OCI-LY7 (cell line): Measurements from ENCODE around the gene MVB12B. TPM values are rescaled to one million over a fixed set of nuclear protein-coding genes. Genes with fewer than 3 reads are reported as not detected.
A peak's percentile ranks its signal among the peaks of the same experiment; 100 is the strongest.
"Not testable (repeated sequence)": the region's sequence is repeated elsewhere in the genome, so short reads cannot be mapped to it uniquely, and the experiment has no call there.

Source experiments
- BruUV-seq: library from RNA; stranded (reverse); fragments of 400-500 nt; replicated peaks from 2 replicates; lab custom pipeline; 2021; lab: Mats Ljungman, UMichigan
- CTCF ChIA-PET: fragments of 300-600 bp; sonication (Branson Sonifier 250); formaldehyde crosslinking; loops from one replicate; lab custom pipeline; 2022; ENCODE audit warnings: antibody characterized with exemption; ENCODE audit not compliant: unreplicated experiment; lab: Charles Lee
- POLR2A ChIA-PET: fragments of 300-600 bp; sonication (Branson Sonifier 250); formaldehyde crosslinking; loops from one replicate; lab custom pipeline; 2022; ENCODE audit warnings: antibody characterized with exemption; lab: Charles Lee
- DNase-seq: peaks from one replicate; pipeline ENCODE4 v3.0.0-alpha.2; 2015; ENCODE audit warnings: low spot score
- H2AFZ ChIP-seq: fragments of 200-600 bp; sonication (generic), shearing (Covaris generic); 2 replicates; pipeline ENCODE4 v1.6.1; 2014; ENCODE audit warnings: mild to moderate bottlenecking, antibody characterized with exemption, low read length, moderate library complexity
- H3K27ac ChIP-seq: fragments of 200-600 bp; sonication (generic); 2 replicates; pipeline ENCODE4 v1.5.1; 2014; ENCODE audit warnings: mixed run types, low read depth, mild to moderate bottlenecking, moderate library complexity, low read length, inconsistent platforms; ENCODE audit not compliant: poor library complexity, severe bottlenecking
- H3K36me3 ChIP-seq: fragments of 200-600 bp; sonication (generic); 2 replicates; pipeline ENCODE4 v1.6.1; 2014; ENCODE audit warnings: mild to moderate bottlenecking, antibody characterized with exemption, low read length, moderate library complexity, mixed read lengths; ENCODE audit not compliant: insufficient read depth
- H3K4me1 ChIP-seq: fragments of 200-600 bp; sonication (generic); 2 replicates; pipeline ENCODE4 v1.5.1; 2014; ENCODE audit warnings: mild to moderate bottlenecking, low read length; ENCODE audit not compliant: insufficient read depth, poor library complexity, severe bottlenecking
- H3K4me2 ChIP-seq: fragments of 200-600 bp; sonication (generic); 2 replicates; pipeline ENCODE4 v1.6.1; 2014; ENCODE audit warnings: mild to moderate bottlenecking, low read length
- H3K4me3 ChIP-seq: fragments of 200-600 bp; sonication (generic); 2 replicates; pipeline ENCODE4 v1.5.1; 2014; ENCODE audit warnings: mild to moderate bottlenecking, low read depth, low read length; ENCODE audit not compliant: poor library complexity, severe bottlenecking
- H3K79me2 ChIP-seq: fragments of 200-600 bp; sonication (generic); 2 replicates; pipeline ENCODE4 v1.6.1; 2016; ENCODE audit warnings: low read depth, mild to moderate bottlenecking, low read length, moderate library complexity, mixed read lengths; ENCODE audit not compliant: insufficient read depth
- H3K9me2 ChIP-seq: fragments of 200-600 bp; sonication (generic); 2 replicates; pipeline ENCODE4 v1.6.1; 2016; ENCODE audit warnings: mild to moderate bottlenecking, low read length, mixed read lengths; ENCODE audit not compliant: insufficient read depth
- H3K9me3 ChIP-seq: fragments of 200-600 bp; sonication (generic); 2 replicates; pipeline ENCODE4 v1.6.1; 2014; ENCODE audit warnings: mild to moderate bottlenecking, mixed run types, low read length, mixed read lengths
- H4K20me1 ChIP-seq: fragments of 200-600 bp; sonication (generic); 2 replicates; pipeline ENCODE4 v1.6.1; 2014; ENCODE audit warnings: mild to moderate bottlenecking, antibody characterized with exemption, low read length, moderate library complexity, mixed read lengths; ENCODE audit not compliant: insufficient read depth
- CTCF ChIP-seq: fragments of 200-600 bp; sonication (generic); conservative IDR thresholded peaks from 2 replicates; pipeline ENCODE4 v1.5.1; 2014; ENCODE audit warnings: mild to moderate bottlenecking, antibody characterized with exemption, low read length, moderate library complexity, mixed read lengths
- EZH2phosphoT487 ChIP-seq: fragments of 200-600 bp; sonication (generic); IDR thresholded peaks from 2 replicates; pipeline ENCODE4 v1.6.1; 2018; ENCODE audit warnings: low read depth, borderline replicate concordance, mild to moderate bottlenecking, mixed run types, antibody characterized with exemption, low read length, moderate library complexity, mixed read lengths
- intact Hi-C: fragments of 100-400 bp; cut with micrococcal nuclease; formaldehyde crosslinking; loops from one replicate; pipeline ENCODE4 v1.10.0; 2022; ENCODE audit not compliant: unreplicated experiment
- total RNA-seq, 2 experiments: library from RNA; depleted of rRNA in 1 of 2; stranded (reverse); fragments of >200 nt in 1 of 2; shearing (Covaris generic) in 1 of 2; gene quantifications; 2 replicates each; pipeline ENCODE4 v1.2.3, GENCODE V29; 2014 to 2022

The MVB12B gene
- total RNA-seq, 2 experiments from 2014 or later: 1.3 TPM; not detected in 1

- H3K9me2 ChIP-seq: no peaks in the 10 kb centered on the region
Measured at GRCh38 chr9:126536841-126537465, 210.3 kb downstream of the MVB12B start.

GRCh38 chr9:126538550-126538949 is 211.9 kb downstream of the MVB12B start:
- ChIA-PET POLR2A (no interaction called here), CTCF (interaction anchor here (1.0 kb wide), 1 partner anchor 12 kb away, joined by 3 read pairs; no protein-coding TSS in a partner anchor)
- Histone ChIP-seq H3K4me1 (peaks cover 37% of the 10 kb centered on the region), H2AFZ (0 out of 2 replicates have a peak overlapping the region, but pooled peaks have one; percentile 23), H3K4me3 (no peak overlapping the region), H3K9me2 (no peaks in the 10 kb centered on the region), H3K36me3 (no peaks in the 10 kb centered on the region), H3K4me2 (no peak overlapping the region), H3K9me3 (no peaks in the 10 kb centered on the region), H3K27ac (no peak overlapping the region), H4K20me1 (no peaks in the 10 kb centered on the region; the same call in 1 of the 2 replicates), H3K79me2 (no peaks in the 10 kb centered on the region)
- BruUV-seq: no TSS peak
- DNase-seq: no peak
- TF ChIP-seq CTCF: no peak
- no peak for TF ChIP-seq EZH2phosphoT487
- intact Hi-C loops: no loop called here

More at GRCh38 chr9:126536841-126537465, 210.3 kb downstream of the MVB12B start:
- no peaks in the 10 kb centered on the region for H3K36me3 ChIP-seq
- peaks cover 53% of the 10 kb centered on the region for H3K4me1 ChIP-seq
- H3K27ac ChIP-seq: no peak overlapping the region
- no peaks in the 10 kb centered on the region; the same call in 1 of the 2 replicates for H4K20me1 ChIP-seq
- no peak overlapping the region for H3K4me3 ChIP-seq
- no peak overlapping the region for H3K4me2 ChIP-seq
- TF ChIP-seq CTCF: no peak
- no peak for TF ChIP-seq EZH2phosphoT487
- H3K79me2 ChIP-seq: no peaks in the 10 kb centered on the region
- BruUV-seq: no TSS peak
- ChIA-PET CTCF (no interaction called here), POLR2A (no interaction called here)
- intact Hi-C loops: no loop called here
- H2AFZ ChIP-seq: peak overlapping the region; percentile 60; the same call in 1 of the 2 replicates
- DNase-seq: no peak
- no peaks in the 10 kb centered on the region for H3K9me3 ChIP-seq

GRCh38 chr9:126540398-126540797 is 213.8 kb downstream of the MVB12B start:
- H3K79me2 ChIP-seq, H3K4me2 ChIP-seq, H3K9me3 ChIP-seq, BruUV-seq, H3K4me3 ChIP-seq, H4K20me1 ChIP-seq, H3K27ac ChIP-seq, DNase-seq, H2AFZ ChIP-seq, H3K36me3 ChIP-seq, H3K9me2 ChIP-seq, intact Hi-C loops, POLR2A ChIA-PET: not testable (repeated sequence)
- H3K4me1 ChIP-seq: peaks cover 18% of the 10 kb centered on the region
- CTCF ChIA-PET: interaction anchor here (0.6 kb wide), 1 partner anchor 17 kb away, joined by 3 read pairs; no protein-coding TSS in a partner anchor
